Activated T-cell treated with anti-CD3 and anti-CD28 coated beads, Interleukin-2, amount 50 U/mL, for 72 hours (primary cell): ENCODE data around the gene CTBP1. TPM values are rescaled to one million over a fixed set of nuclear protein-coding genes. Genes with fewer than 3 reads are reported as not detected.

ENCODE experiments used
- ATAC-seq, 2 donors: fragments of 150-1000 bp; cut with Tn5 transposase; replicated peaks in 1 of 2; 2 replicates each; pipeline ENCODE4 v1.10.0; 2021; ENCODE audit warnings: moderate library complexity in 2 of 2, mild to moderate bottlenecking in 1 of 2
- DNase-seq, 2 donors: peaks; one replicate each; pipeline ENCODE4 v3.0.0; 2021 to 2022; ENCODE audit warnings: mixed read lengths in 1 of 2
- H3K27ac Mint-ChIP-seq: one replicate; pipeline ENCODE4 v1.8.0; 2022; ENCODE audit warnings: mild to moderate bottlenecking, moderate library complexity, mixed read lengths
- H3K27me3 Mint-ChIP-seq: one replicate; pipeline ENCODE4 v1.8.0; 2022; ENCODE audit warnings: low read depth, mixed read lengths
- H3K36me3 Mint-ChIP-seq, 2 donors: one replicate each; pipeline ENCODE4 v1.8.0; 2022; ENCODE audit warnings: mixed read lengths in 2 of 2, mild to moderate bottlenecking in 1 of 2; ENCODE audit not compliant: insufficient read depth in 2 of 2
- H3K4me1 Mint-ChIP-seq: one replicate; pipeline ENCODE4 v1.8.0; 2022; ENCODE audit warnings: low read depth, mixed read lengths
- H3K4me3 Mint-ChIP-seq, 2 donors: one replicate each; pipeline ENCODE4 v1.8.0; 2022; ENCODE audit warnings: mild to moderate bottlenecking in 2 of 2, mixed read lengths in 2 of 2, moderate library complexity in 2 of 2
- H3K9me3 Mint-ChIP-seq, 2 donors: one replicate each; pipeline ENCODE4 v1.8.0; 2022; ENCODE audit warnings: mixed read lengths in 2 of 2
- total RNA-seq, 2 donors: library from RNA; stranded (reverse); gene quantifications; one replicate each; pipeline ENCODE4 v1.2.3, GENCODE V29; 2022

The CTBP1 gene
- total RNA-seq, 2 donors from 2014 or later, result 182 to 190 TPM

- ATAC-seq (no peak), DNase-seq (no peak)
- no peak overlapping the region for H3K27ac Mint-ChIP-seq
- H3K27me3 Mint-ChIP-seq, result no peaks in the 10 kb centered on the region
- H3K36me3 Mint-ChIP-seq, result peaks cover 20 to 23% of the 10 kb centered on the region in 2 donors
- H3K4me1 Mint-ChIP-seq, result no peaks in the 10 kb centered on the region
- no peaks in the 10 kb centered on the region for H3K9me3 Mint-ChIP-seq
- no peak overlapping the region for H3K4me3 Mint-ChIP-seq
Observed at GRCh38 chr4:1227816-1228215, 21.1 kb downstream of the CTBP1 start.

- ATAC-seq, result no peak
- no peaks in the 10 kb centered on the region for H3K4me1 Mint-ChIP-seq
- H3K27ac Mint-ChIP-seq, result no peak overlapping the region
- DNase-seq, result no peak
- H3K9me3 Mint-ChIP-seq, result no peaks in the 10 kb centered on the region
- H3K27me3 Mint-ChIP-seq, result no peaks in the 10 kb centered on the region
- no peak overlapping the region for H3K4me3 Mint-ChIP-seq
- H3K36me3 Mint-ChIP-seq, result peaks cover 20 to 23% of the 10 kb centered on the region in 2 donors
Observed at GRCh38 chr4:1226598-1226997, 22.3 kb downstream of the CTBP1 start.

- ATAC-seq, result no peak
- H3K27me3 Mint-ChIP-seq, result no peaks in the 10 kb centered on the region
- no peak overlapping the region for H3K27ac Mint-ChIP-seq
- DNase-seq, result no peak
- H3K36me3 Mint-ChIP-seq, result peaks cover 19 to 25% of the 10 kb centered on the region in 2 donors
- no peaks in the 10 kb centered on the region for H3K9me3 Mint-ChIP-seq
- H3K4me3 Mint-ChIP-seq, result no peak overlapping the region
- H3K4me1 Mint-ChIP-seq, result no peaks in the 10 kb centered on the region
Observed at GRCh38 chr4:1226144-1226481, 22.8 kb downstream of the CTBP1 start.

DNA sequence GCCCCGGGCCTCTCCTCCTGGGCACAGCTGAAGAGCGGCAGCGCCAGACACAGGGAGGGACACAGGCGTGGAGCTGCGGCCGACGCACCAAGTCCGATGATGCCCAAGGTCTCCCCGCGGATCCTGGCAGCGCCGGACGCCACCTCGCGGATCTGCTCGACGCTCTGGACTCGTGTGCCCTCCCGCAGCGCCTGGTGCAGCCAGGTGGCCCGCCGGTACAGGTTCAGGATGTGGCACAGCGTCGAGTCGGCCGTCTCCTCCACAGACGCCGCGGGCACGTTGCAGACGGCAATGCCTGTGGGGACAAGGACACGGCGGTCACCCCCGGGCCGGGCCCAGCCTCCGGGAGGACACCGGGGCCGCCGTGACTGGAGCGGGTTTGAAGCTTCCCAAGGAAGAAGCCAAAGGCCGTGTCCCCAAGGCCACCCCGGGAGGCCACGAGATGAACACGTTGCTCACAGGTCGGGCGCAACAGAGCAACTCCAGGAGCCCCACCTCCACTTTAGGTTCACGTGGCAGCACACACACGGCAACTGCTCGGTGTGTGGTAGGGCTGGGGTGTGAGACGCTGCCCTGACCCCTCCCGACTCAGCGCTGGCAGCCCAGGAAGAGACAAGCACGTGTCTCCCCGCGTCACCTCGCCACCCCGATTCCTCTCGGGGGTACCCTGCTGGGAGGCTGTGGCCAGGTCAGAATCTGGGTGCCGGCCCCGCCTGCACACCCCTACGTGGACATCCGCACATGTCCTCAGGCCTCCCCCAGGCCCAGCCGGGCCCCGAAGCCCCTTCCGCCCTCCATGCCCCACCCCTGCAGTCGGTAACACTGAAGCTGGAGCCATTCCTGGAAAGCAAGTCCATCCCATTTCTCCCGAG lies 23.4 kb downstream of the CTBP1 start:
- peaks cover 19 to 25% of the 10 kb centered on the region in 2 donors for H3K36me3 Mint-ChIP-seq
- DNase-seq (no peak), ATAC-seq (no peak)
- no peaks in the 10 kb centered on the region for H3K9me3 Mint-ChIP-seq
- H3K27ac Mint-ChIP-seq, result no peak overlapping the region
- no peak overlapping the region for H3K4me3 Mint-ChIP-seq
- no peaks in the 10 kb centered on the region for H3K27me3 Mint-ChIP-seq
- no peaks in the 10 kb centered on the region for H3K4me1 Mint-ChIP-seq

DNA sequence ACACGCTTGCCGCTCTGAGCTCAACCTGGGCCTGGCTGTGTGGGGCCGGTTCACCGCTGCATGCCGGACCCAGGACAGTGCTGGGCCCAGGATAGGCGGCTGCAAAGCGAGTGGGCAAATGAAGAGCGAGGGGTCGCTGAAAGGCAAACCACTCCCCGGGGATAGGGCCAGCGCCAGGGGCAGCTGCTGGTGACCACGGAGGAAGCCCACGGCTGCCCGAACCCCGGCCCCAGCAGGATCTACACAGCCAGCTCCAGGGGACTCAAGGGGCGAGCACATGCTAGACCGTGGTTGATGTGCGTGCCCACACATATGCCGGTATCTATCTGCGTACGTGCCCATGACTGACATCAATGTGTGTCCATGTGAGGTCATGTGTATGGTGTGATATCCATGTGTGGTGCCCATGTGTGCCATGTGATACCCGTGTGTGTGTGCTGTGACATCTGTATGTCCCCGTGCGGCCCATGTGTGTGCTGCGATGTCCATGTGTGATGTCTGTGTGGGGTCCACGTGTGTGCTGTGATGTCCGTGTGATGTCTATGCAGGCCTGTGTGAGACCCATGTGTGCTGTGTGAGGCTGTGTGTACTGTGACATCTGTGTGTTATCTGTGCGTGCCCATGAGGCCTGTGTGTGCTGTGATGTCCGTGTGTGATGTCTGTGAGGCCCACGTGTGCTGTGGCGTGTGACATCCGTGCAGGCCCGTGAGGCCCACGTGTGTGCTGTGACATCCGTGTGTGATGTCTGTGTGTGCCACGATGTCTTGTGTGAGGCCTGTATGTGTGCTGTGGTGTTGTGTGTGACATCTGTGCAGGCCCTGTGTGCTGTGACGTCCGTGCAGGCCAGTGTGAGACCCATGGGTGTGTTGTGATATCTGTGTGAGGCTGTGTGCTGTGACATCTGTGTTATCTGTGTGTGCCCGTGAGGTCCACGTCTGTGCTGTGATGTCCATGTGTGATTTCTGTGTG lies 24.8 kb downstream of the CTBP1 start:
- Mint-ChIP-seq H3K27me3 (no peaks in the 10 kb centered on the region), H3K4me1 (peaks cover 5% of the 10 kb centered on the region), H3K36me3 (peaks cover 22 to 28% of the 10 kb centered on the region in 2 donors), H3K9me3 (no peaks in the 10 kb centered on the region), H3K4me3 (no peak overlapping the region), H3K27ac (no peak overlapping the region)
- DNase-seq (no peak), ATAC-seq (no peak)

GRCh38 chr4:1222938-1223690 lies 25.8 kb downstream of the CTBP1 start:
- peaks cover 15% of the 10 kb centered on the region for H3K4me1 Mint-ChIP-seq
- peak in 1 of 2 donors; percentile 13 for ATAC-seq
- H3K36me3 Mint-ChIP-seq, result peaks cover 23 to 35% of the 10 kb centered on the region in 2 donors
- no peaks in the 10 kb centered on the region for H3K27me3 Mint-ChIP-seq
- H3K4me3 Mint-ChIP-seq, result no peak overlapping the region
- no peaks in the 10 kb centered on the region for H3K9me3 Mint-ChIP-seq
- no peak overlapping the region for H3K27ac Mint-ChIP-seq
- no peak for DNase-seq

DNA sequence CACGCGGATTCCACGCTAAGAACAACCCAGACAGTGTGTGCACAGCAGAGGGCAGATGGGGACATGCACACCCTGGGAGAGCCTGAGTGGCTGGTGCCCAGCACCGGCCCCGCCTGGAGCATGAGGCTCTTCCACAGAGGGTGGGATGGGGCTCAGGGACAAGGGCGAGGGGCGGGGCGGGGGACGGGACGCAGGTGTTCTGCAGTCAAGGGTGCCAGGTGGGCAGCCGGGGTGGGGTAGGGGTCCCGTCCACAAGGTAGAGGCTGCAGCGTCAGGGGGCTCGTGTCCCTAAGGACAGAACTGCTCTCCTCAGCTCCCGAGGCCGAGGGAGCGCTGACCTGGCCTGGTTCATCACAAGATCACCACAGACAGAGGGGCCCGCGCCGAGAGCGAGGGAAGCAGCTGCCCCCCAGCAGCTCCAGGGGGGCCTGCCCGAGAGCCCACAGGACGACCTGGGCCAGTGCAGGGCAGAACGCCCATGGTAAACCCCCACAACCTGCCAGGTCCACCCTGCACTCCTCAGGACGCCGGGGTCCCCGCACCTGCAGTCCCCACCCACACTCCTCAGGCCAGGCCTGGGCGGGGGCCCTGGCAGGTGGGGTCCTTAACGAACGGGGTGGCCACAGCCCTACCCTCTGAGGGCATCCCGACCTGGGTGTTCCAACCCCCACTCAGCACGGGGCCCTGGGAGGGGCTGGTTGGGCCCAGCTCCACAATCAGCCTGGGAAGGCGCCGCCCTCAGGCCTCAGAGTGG lies 26.7 kb downstream of the CTBP1 start:
- Mint-ChIP-seq H3K27ac (no peak overlapping the region), H3K4me3 (no peak overlapping the region), H3K27me3 (no peaks in the 10 kb centered on the region), H3K4me1 (peaks cover 24% of the 10 kb centered on the region), H3K9me3 (no peaks in the 10 kb centered on the region), H3K36me3 (peaks cover 18 to 36% of the 10 kb centered on the region in 2 donors)
- peak; percentile 12 to 21 for ATAC-seq
- DNase-seq, result no peak

- no peaks in the 10 kb centered on the region for H3K27me3 Mint-ChIP-seq
- no peak overlapping the region for H3K4me3 Mint-ChIP-seq
- peaks cover 15 to 30% of the 10 kb centered on the region in 2 donors for H3K36me3 Mint-ChIP-seq
- H3K9me3 Mint-ChIP-seq, result no peaks in the 10 kb centered on the region
- DNase-seq (no peak), ATAC-seq (no peak)
- no peak overlapping the region for H3K27ac Mint-ChIP-seq
- H3K4me1 Mint-ChIP-seq, result peaks cover 33% of the 10 kb centered on the region
Observed at GRCh38 chr4:1221155-1221870, 27.6 kb downstream of the CTBP1 start.

DNA sequence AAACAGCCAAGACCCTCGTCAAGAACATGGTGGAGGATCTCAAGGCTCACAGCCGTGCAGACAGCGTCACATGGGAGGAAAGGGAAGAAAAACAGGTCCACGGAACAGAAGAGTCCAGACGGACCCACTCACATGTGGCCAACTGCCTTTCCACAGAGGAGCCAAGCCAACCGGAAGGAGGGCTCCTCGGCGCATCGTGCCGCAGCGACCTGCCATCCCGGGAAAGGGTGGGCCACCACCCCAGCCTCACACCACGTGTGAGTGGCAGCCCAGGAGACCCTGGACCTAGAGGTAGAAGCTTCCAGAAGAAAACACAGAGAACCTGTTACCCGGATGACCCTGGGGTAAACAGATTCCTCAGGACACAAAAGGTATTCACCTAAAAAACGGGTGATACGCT lies 28.4 kb downstream of the CTBP1 start:
- Mint-ChIP-seq H3K27me3 (no peaks in the 10 kb centered on the region), H3K4me3 (no peak overlapping the region), H3K36me3 (peaks cover 15 to 30% of the 10 kb centered on the region in 2 donors), H3K4me1 (peaks cover 34% of the 10 kb centered on the region), H3K9me3 (no peaks in the 10 kb centered on the region), H3K27ac (no peak overlapping the region)
- DNase-seq, result no peak
- ATAC-seq, result no peak

GRCh38 chr4:1219566-1219950 lies 29.4 kb downstream of the CTBP1 start:
- peaks cover 34% of the 10 kb centered on the region for H3K4me1 Mint-ChIP-seq
- ATAC-seq, result no peak
- H3K9me3 Mint-ChIP-seq, result no peaks in the 10 kb centered on the region
- no peak overlapping the region for H3K4me3 Mint-ChIP-seq
- no peak for DNase-seq
- H3K27me3 Mint-ChIP-seq, result no peaks in the 10 kb centered on the region
- peak overlapping the region; percentile 90 for H3K27ac Mint-ChIP-seq
- peaks cover 11 to 26% of the 10 kb centered on the region in 2 donors for H3K36me3 Mint-ChIP-seq

GRCh38 chr4:1218634-1219565 lies 30.0 kb downstream of the CTBP1 start:
- no peak for ATAC-seq
- H3K4me3 Mint-ChIP-seq, result peak overlapping the region in 1 of 2 donors; percentile 22
- H3K4me1 Mint-ChIP-seq, result peaks cover 34% of the 10 kb centered on the region
- no peaks in the 10 kb centered on the region for H3K9me3 Mint-ChIP-seq
- peak overlapping the region; percentile 90 for H3K27ac Mint-ChIP-seq
- DNase-seq, result no peak
- no peaks in the 10 kb centered on the region for H3K27me3 Mint-ChIP-seq
- H3K36me3 Mint-ChIP-seq, result peaks cover 6 to 22% of the 10 kb centered on the region in 2 donors
